Measurements from ENCODE around the gene VTCN1.

Gene VTCN1

GRCh38 chr1:117181630-117182041, 29.1 kb downstream of the VTCN1 start:
- TF ChIP-seq CTCF (IDR thresholded peaks at IDR 0.05; ENCODE audit: insufficient read depth, low read length, poor library complexity, severe bottlenecking): no peak
- no peaks in the 10 kb centered on the region for H3K27me3 ChIP-seq (replicated peaks; ENCODE audit: control insufficient read depth, insufficient read depth, low read length)
- H3K4me3 ChIP-seq (replicated peaks; ENCODE audit: low read depth, low read length): no peak overlapping the region
- H3K36me3 ChIP-seq (ENCODE audit: control insufficient read depth, insufficient read depth, low read length): no peaks in the 10 kb centered on the region
- DNase-seq (ENCODE audit: extremely low read depth, insufficient read length): no peak

DNA sequence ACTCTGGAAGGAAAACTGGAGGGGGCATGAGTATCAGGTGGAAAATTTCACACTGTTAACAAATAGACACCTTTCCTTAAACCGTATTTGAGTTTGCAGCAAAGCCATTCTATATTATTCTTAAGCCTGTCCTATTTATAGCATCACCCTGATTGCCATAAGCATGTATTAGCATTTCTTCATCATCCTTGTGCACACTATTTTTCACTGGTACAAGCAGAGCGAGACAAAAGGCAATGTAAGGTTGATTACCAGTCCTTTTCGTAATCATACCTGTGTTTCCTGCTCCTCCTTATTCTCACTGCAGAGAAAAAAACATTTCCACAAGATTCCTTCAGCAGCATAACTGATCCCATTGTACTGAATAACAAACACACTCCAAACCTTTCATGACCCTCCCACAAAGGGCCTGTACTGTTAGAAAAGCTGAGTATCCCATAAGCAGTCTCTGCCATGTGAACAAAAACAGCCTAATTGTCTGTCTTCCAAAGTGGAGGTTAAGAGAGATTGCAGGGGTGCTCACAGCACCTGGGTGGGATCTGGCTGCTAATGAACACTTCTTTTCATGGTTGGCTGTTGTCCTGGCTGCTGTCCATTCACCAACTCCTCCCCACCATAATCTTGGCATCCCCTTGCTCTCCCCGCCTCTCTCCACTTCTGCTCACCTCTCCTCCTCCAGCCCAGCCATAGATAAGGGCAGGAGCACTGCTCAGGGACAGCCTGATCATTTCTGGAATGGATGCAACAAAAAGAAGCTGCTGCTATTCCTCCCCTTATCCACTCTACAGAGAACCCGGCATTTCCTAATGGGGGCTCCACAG, 30.4 kb downstream of the VTCN1 start:
- no peak for TF ChIP-seq CTCF (IDR thresholded peaks at IDR 0.05; ENCODE audit: insufficient read depth, low read length, poor library complexity, severe bottlenecking)
- H3K36me3 ChIP-seq (ENCODE audit: control insufficient read depth, insufficient read depth, low read length): no peaks in the 10 kb centered on the region
- no peak for DNase-seq (ENCODE audit: extremely low read depth, insufficient read length)

DNA sequence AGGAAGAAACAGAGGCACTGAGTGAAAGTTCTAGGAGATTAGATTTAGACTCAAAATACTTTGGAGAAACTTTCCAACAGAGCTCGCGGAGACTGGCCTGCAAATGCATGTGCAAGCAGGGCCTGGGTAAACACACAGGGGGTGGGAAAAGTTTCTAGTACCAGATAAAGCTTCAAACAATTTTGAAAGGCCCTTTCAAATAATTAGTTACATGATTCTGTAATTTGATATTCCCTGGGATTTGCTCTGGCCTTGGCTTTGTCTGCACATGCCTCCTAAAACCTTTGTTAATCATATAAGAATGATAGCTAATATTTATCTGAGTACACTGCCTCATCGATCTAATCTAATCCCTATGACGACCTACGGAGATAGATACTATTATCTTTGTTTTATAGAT, 31.3 kb downstream of the VTCN1 start:
- no peaks in the 10 kb centered on the region for H3K27me3 ChIP-seq (replicated peaks; ENCODE audit: control insufficient read depth, insufficient read depth, low read length)
- TF ChIP-seq CTCF (IDR thresholded peaks at IDR 0.05; ENCODE audit: insufficient read depth, low read length, poor library complexity, severe bottlenecking): no peak
- no peak for DNase-seq (ENCODE audit: extremely low read depth, insufficient read length)
- H3K36me3 ChIP-seq (ENCODE audit: control insufficient read depth, insufficient read depth, low read length): no peaks in the 10 kb centered on the region
- no peak overlapping the region for H3K4me3 ChIP-seq (replicated peaks; ENCODE audit: low read depth, low read length)

More for the DNA sequence above, 30.4 kb downstream of the VTCN1 start:
- Histone ChIP-seq H3K4me3 (replicated peaks; ENCODE audit: low read depth, low read length) (no peak overlapping the region), H3K27me3 (replicated peaks; ENCODE audit: control insufficient read depth, insufficient read depth, low read length) (no peaks in the 10 kb centered on the region)

DNA sequence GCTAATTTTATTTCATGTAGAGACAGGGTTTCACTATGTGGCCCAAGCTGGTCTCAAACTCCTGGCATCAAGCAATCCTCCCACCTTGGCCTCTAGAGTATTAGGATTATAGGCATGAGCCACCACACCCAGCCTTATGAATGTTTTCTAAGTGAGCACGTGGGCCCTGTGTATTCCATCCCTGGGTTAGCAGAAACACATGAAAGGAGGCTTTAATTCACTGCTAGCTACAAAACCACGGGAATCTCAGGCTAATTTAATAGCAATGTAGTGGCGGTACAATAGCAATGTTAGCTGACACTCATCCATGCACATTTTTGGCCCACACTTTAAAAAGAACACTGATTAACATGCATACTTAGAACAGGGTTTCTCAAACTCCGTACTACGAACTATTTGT, 32.0 kb downstream of the VTCN1 start:
- no peak for TF ChIP-seq CTCF (IDR thresholded peaks at IDR 0.05; ENCODE audit: insufficient read depth, low read length, poor library complexity, severe bottlenecking)
- Histone ChIP-seq H3K27me3 (replicated peaks; ENCODE audit: control insufficient read depth, insufficient read depth, low read length) (no peaks in the 10 kb centered on the region), H3K36me3 (ENCODE audit: control insufficient read depth, insufficient read depth, low read length) (no peaks in the 10 kb centered on the region), H3K4me3 (replicated peaks; ENCODE audit: low read depth, low read length) (no peak overlapping the region)
- DNase-seq (ENCODE audit: extremely low read depth, insufficient read length): no peak

DNA sequence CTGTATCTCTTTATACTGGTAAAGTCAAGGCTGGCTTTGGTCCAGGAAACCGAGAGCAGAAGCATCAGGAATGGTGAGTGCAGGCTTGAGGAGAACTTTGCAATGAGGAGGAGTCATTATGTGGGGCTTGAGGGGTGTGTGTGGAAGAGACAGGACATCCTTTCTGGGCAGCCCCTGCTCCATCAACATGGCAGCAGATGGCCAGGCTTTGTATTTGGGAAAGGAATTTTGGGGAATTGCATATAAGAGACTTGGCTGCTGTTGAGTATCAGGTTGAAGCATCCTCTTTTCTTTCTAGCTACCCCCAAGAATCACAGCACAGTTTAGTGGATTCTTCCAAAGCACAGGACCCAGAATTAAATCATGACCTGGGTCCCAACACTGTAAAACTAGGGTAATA, 33.4 kb downstream of the VTCN1 start:
- no peak for TF ChIP-seq CTCF (IDR thresholded peaks at IDR 0.05; ENCODE audit: insufficient read depth, low read length, poor library complexity, severe bottlenecking)
- no peak overlapping the region for H3K4me3 ChIP-seq (replicated peaks; ENCODE audit: low read depth, low read length)
- H3K36me3 ChIP-seq (ENCODE audit: control insufficient read depth, insufficient read depth, low read length): no peaks in the 10 kb centered on the region
- DNase-seq (ENCODE audit: extremely low read depth, insufficient read length): no peak
- no peaks in the 10 kb centered on the region for H3K27me3 ChIP-seq (replicated peaks; ENCODE audit: control insufficient read depth, insufficient read depth, low read length)
